ENCODE measurements around the gene LRRC8C.

DNA sequence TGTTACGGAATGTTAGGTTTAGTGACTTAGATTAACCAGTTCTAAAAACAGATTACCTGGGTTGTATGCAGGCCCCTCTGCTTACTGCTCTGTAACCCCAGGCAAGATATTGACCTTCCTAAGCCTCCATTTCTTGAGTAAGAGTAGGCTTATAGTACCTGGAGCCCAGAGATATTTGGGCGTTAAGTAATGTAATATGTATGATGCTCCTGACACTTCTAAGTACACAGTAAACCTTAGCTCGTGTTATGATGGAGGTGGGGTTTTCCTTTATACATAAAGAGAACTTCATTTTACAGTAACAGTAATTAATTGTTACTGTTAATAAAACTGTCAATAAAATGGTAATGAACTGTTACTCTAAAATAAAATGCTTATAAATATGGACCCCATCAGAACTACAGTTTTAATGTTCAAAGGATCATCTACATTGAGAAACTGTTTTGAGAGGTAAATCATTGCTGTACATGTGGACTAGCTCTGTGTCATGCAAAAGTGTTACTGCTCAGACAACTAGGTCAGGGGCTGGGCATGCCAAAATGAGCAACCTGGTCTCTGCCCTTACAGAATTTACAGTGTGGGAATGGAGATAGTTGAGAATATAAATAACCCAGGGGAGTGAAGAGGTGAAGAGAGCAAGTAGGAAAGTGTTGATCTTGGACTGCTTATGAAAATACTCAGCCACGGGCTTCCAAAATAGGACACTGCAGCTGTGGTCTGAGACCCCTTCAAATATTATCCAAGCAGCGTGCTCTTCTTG, 26.6 kb downstream of the LRRC8C start:
- TF ChIP-seq, protein P1, sequence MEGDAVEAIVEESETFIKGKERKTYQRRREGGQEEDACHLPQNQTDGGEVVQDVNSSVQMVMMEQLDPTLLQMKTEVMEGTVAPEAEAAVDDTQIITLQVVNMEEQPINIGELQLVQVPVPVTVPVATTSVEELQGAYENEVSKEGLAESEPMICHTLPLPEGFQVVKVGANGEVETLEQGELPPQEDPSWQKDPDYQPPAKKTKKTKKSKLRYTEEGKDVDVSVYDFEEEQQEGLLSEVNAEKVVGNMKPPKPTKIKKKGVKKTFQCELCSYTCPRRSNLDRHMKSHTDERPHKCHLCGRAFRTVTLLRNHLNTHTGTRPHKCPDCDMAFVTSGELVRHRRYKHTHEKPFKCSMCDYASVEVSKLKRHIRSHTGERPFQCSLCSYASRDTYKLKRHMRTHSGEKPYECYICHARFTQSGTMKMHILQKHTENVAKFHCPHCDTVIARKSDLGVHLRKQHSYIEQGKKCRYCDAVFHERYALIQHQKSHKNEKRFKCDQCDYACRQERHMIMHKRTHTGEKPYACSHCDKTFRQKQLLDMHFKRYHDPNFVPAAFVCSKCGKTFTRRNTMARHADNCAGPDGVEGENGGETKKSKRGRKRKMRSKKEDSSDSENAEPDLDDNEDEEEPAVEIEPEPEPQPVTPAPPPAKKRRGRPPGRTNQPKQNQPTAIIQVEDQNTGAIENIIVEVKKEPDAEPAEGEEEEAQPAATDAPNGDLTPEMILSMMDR (IDR thresholded peaks at IDR 0.05): no peak
- TF ChIP-seq POLR2AphosphoS5 (IDR thresholded peaks at IDR 0.05): no peak
